Activated T-helper 1 cell treated with Interleukin-2 at 50 U/mL for 16 hours (primary cell): ENCODE measurements around the gene SLC8A3.
"Not testable (repeated sequence)": the region's sequence is repeated elsewhere in the genome, so short reads cannot be mapped to it uniquely, and the experiment has no call there.

Experiments used
- DNase-seq: peaks from one replicate; pipeline ENCODE4 v3.0.0-alpha.2; 2020; ENCODE audit warnings: low read depth

Gene SLC8A3

GRCh38 chr14:70188659-70189455, at the start of gene SLC8A3:
SLC8A3 (minus strand) TSS chr14:70188951; CDS start chr14:70168422, 20,529 bp downstream.
- no peak for DNase-seq

- no peak for DNase-seq
Measured at GRCh38 chr14:70237710-70238109, 49.0 kb upstream of the SLC8A3 start.

- DNase-seq, result no peak
Measured at GRCh38 chr14:70234066-70234950, 45.6 kb upstream of the SLC8A3 start.

- DNase-seq, result not testable (repeated sequence)
Measured at GRCh38 chr14:70231756-70232544, 43.2 kb upstream of the SLC8A3 start.

- DNase-seq, result not testable (repeated sequence)
Measured at GRCh38 chr14:70229877-70230640, 41.3 kb upstream of the SLC8A3 start.

- no peak for DNase-seq
Measured at GRCh38 chr14:70213721-70214282, 25.1 kb upstream of the SLC8A3 start.

- no peak for DNase-seq
Measured at GRCh38 chr14:70212752-70213151, 24.0 kb upstream of the SLC8A3 start.

- no peak for DNase-seq
Measured at GRCh38 chr14:70208380-70208779, 19.6 kb upstream of the SLC8A3 start.

- no peak for DNase-seq
Measured at GRCh38 chr14:70203686-70204085, 14.9 kb upstream of the SLC8A3 start.

GRCh38 chr14:70201994-70202393, 13.2 kb upstream of the SLC8A3 start:
- no peak for DNase-seq

- DNase-seq, result no peak
Measured at GRCh38 chr14:70193396-70193795, 4.6 kb upstream of the SLC8A3 start.

- DNase-seq, result no peak
Measured at GRCh38 chr14:70192915-70193314, 4.2 kb upstream of the SLC8A3 start.

- DNase-seq, result no peak
Measured at GRCh38 chr14:70190156-70190555, 1.4 kb upstream of the SLC8A3 start.

GRCh38 chr14:70189456-70190077, 816 bp upstream of the SLC8A3 start:
- no peak for DNase-seq

- DNase-seq, result no peak
Measured at GRCh38 chr14:70188322-70188658, 461 bp downstream of the SLC8A3 start.

- DNase-seq, result no peak
Measured at GRCh38 chr14:70186900-70187451, 1.8 kb downstream of the SLC8A3 start.

GRCh38 chr14:70183991-70184390, 4.8 kb downstream of the SLC8A3 start:
- no peak for DNase-seq

- DNase-seq, result no peak
Measured at GRCh38 chr14:70181276-70181675, 7.5 kb downstream of the SLC8A3 start.

- no peak for DNase-seq
Measured at GRCh38 chr14:70180718-70181117, 8.0 kb downstream of the SLC8A3 start.

GRCh38 chr14:70177081-70177800, 11.5 kb downstream of the SLC8A3 start:
- no peak for DNase-seq
